ENCODE results near the gene RNF186.

RNF186 gene

GRCh38 chr1:19844731-19845495, 29.8 kb upstream of the RNF186 start:
- H3K9ac ChIP-seq (ENCODE audit: low read depth, low read length, poor library complexity), result no peak overlapping the region
- peaks cover 0 to 31% (median 0%) of the 10 kb centered on the region in 3 experiments for H3K27me3 ChIP-seq (ENCODE audit: control insufficient read depth in 3 of 3, insufficient read depth in 3 of 3, low read depth in 1 of 3, low read length in 3 of 3)
- H3K4me2 ChIP-seq (ENCODE audit: insufficient read depth, low read length, poor library complexity, severe bottlenecking), result no peak overlapping the region
- H3K4me3 ChIP-seq (ENCODE audit: low read length in 2 of 2), result no peak overlapping the region
- no peak overlapping the region for H3K14ac ChIP-seq (ENCODE audit: low read length)
- H3K18ac ChIP-seq (ENCODE audit: low read length), result no peak overlapping the region
- no peaks in the 10 kb centered on the region for H3K4me1 ChIP-seq (ENCODE audit: control insufficient read depth in 2 of 2, insufficient read depth in 1 of 2, low read depth in 1 of 2, low read length in 2 of 2)
- no peak overlapping the region for H4K91ac ChIP-seq (ENCODE audit: low read depth, low read length, poor library complexity)
- no peak overlapping the region for H3K27ac ChIP-seq (replicated peaks; ENCODE audit: low read length)
- DNase-seq (ENCODE audit: low spot score), result no peak
- no peaks in the 10 kb centered on the region for H3K79me1 ChIP-seq (ENCODE audit: low read depth, low read length)
- no peak overlapping the region for H2AK5ac ChIP-seq (ENCODE audit: low read depth, low read length)
- no peaks in the 10 kb centered on the region for H3K36me3 ChIP-seq (replicated peaks in 1 of 2; ENCODE audit: control insufficient read depth in 2 of 2, insufficient read depth in 2 of 2, low read length in 2 of 2)
- no peak overlapping the region for H3K23ac ChIP-seq (ENCODE audit: low read depth, low read length, poor library complexity)
- H2BK15ac ChIP-seq (ENCODE audit: low read length), result no peak overlapping the region
- no peaks in the 10 kb centered on the region for H3K9me3 ChIP-seq (replicated peaks in 1 of 2; ENCODE audit: control insufficient read depth in 2 of 2, insufficient read depth in 1 of 2, low read depth in 1 of 2, low read length in 2 of 2)
- H3K4ac ChIP-seq (ENCODE audit: low read length), result no peak overlapping the region
- no peak overlapping the region for H2BK12ac ChIP-seq (ENCODE audit: low read length)
- no peak overlapping the region for H2AFZ ChIP-seq (ENCODE audit: low read length)
- no peak overlapping the region for H2BK5ac ChIP-seq (ENCODE audit: low read length)
- H2BK120ac ChIP-seq (ENCODE audit: low read depth, low read length), result no peak overlapping the region
- WGBS, 2 donors (ENCODE audit: extremely low coverage in 2 of 2, insufficient read length in 2 of 2, insufficient replicate concordance in 1 of 2), result no CpG with 5 or more reads among the region's 11 CpGs
- no peak overlapping the region for H4K8ac ChIP-seq (ENCODE audit: low read depth, low read length)

- DNase-seq (ENCODE audit: low spot score), result no peak
- no peak overlapping the region for H2BK120ac ChIP-seq (ENCODE audit: low read depth, low read length)
- H4K8ac ChIP-seq (ENCODE audit: low read depth, low read length), result no peak overlapping the region
- no peak overlapping the region for H2BK5ac ChIP-seq (ENCODE audit: low read length)
- H3K9me3 ChIP-seq (replicated peaks in 1 of 2; ENCODE audit: control insufficient read depth in 2 of 2, insufficient read depth in 1 of 2, low read depth in 1 of 2, low read length in 2 of 2), result no peaks in the 10 kb centered on the region
- H3K4ac ChIP-seq (ENCODE audit: low read length), result no peak overlapping the region
- no peak overlapping the region for H3K9ac ChIP-seq (ENCODE audit: low read depth, low read length, poor library complexity)
- H3K4me1 ChIP-seq (ENCODE audit: control insufficient read depth in 2 of 2, insufficient read depth in 1 of 2, low read depth in 1 of 2, low read length in 2 of 2), result no peaks in the 10 kb centered on the region
- H3K36me3 ChIP-seq (replicated peaks in 1 of 2; ENCODE audit: control insufficient read depth in 2 of 2, insufficient read depth in 2 of 2, low read length in 2 of 2), result no peaks in the 10 kb centered on the region
- H3K79me1 ChIP-seq (ENCODE audit: low read depth, low read length), result no peaks in the 10 kb centered on the region
- peaks cover 0 to 2% (median 0%) of the 10 kb centered on the region in 3 experiments for H3K27me3 ChIP-seq (ENCODE audit: control insufficient read depth in 3 of 3, insufficient read depth in 3 of 3, low read depth in 1 of 3, low read length in 3 of 3)
- no peak overlapping the region for H2BK12ac ChIP-seq (ENCODE audit: low read length)
- no peak overlapping the region for H2AK5ac ChIP-seq (ENCODE audit: low read depth, low read length)
- no peak overlapping the region for H3K4me3 ChIP-seq (ENCODE audit: low read length in 2 of 2)
- no peak overlapping the region for H2BK15ac ChIP-seq (ENCODE audit: low read length)
- no peak overlapping the region for H3K27ac ChIP-seq (replicated peaks; ENCODE audit: low read length)
- no peak overlapping the region for H3K23ac ChIP-seq (ENCODE audit: low read depth, low read length, poor library complexity)
- H3K18ac ChIP-seq (ENCODE audit: low read length), result no peak overlapping the region
- no peak overlapping the region for H4K91ac ChIP-seq (ENCODE audit: low read depth, low read length, poor library complexity)
- H2AFZ ChIP-seq (ENCODE audit: low read length), result no peak overlapping the region
- no peak overlapping the region for H3K4me2 ChIP-seq (ENCODE audit: insufficient read depth, low read length, poor library complexity, severe bottlenecking)
- H3K14ac ChIP-seq (ENCODE audit: low read length), result no peak overlapping the region
These were observed 25.1 kb upstream of the RNF186 start for GRCh38 chr1:19840228-19840627.

- H3K4me3 ChIP-seq (ENCODE audit: low read length in 2 of 2), result no peak overlapping the region
- DNase-seq (ENCODE audit: low spot score), result no peak
- H3K79me1 ChIP-seq (ENCODE audit: low read depth, low read length), result no peaks in the 10 kb centered on the region
- no peak overlapping the region for H2BK5ac ChIP-seq (ENCODE audit: low read length)
- H4K8ac ChIP-seq (ENCODE audit: low read depth, low read length), result no peak overlapping the region
- no peak overlapping the region for H4K91ac ChIP-seq (ENCODE audit: low read depth, low read length, poor library complexity)
- no peak overlapping the region for H2AFZ ChIP-seq (ENCODE audit: low read length)
- H3K23ac ChIP-seq (ENCODE audit: low read depth, low read length, poor library complexity), result no peak overlapping the region
- no CpG with 5 or more reads among the region's 2 CpGs for WGBS, 2 donors (ENCODE audit: extremely low coverage in 2 of 2, insufficient read length in 2 of 2, insufficient replicate concordance in 1 of 2)
- no peak overlapping the region for H2AK5ac ChIP-seq (ENCODE audit: low read depth, low read length)
- no peaks in the 10 kb centered on the region for H3K9me3 ChIP-seq (replicated peaks in 1 of 2; ENCODE audit: control insufficient read depth in 2 of 2, insufficient read depth in 1 of 2, low read depth in 1 of 2, low read length in 2 of 2)
- no peaks in the 10 kb centered on the region for H3K36me3 ChIP-seq (replicated peaks in 1 of 2; ENCODE audit: control insufficient read depth in 2 of 2, insufficient read depth in 2 of 2, low read length in 2 of 2)
- no peak overlapping the region for H2BK12ac ChIP-seq (ENCODE audit: low read length)
- H3K4me1 ChIP-seq (ENCODE audit: control insufficient read depth in 2 of 2, insufficient read depth in 1 of 2, low read depth in 1 of 2, low read length in 2 of 2), result no peaks in the 10 kb centered on the region
- no peak overlapping the region for H3K4me2 ChIP-seq (ENCODE audit: insufficient read depth, low read length, poor library complexity, severe bottlenecking)
- H2BK120ac ChIP-seq (ENCODE audit: low read depth, low read length), result no peak overlapping the region
- no peak overlapping the region for H3K9ac ChIP-seq (ENCODE audit: low read depth, low read length, poor library complexity)
- H3K27ac ChIP-seq (replicated peaks; ENCODE audit: low read length), result no peak overlapping the region
- no peak overlapping the region for H3K4ac ChIP-seq (ENCODE audit: low read length)
- H3K18ac ChIP-seq (ENCODE audit: low read length), result no peak overlapping the region
- H2BK15ac ChIP-seq (ENCODE audit: low read length), result no peak overlapping the region
- H3K14ac ChIP-seq (ENCODE audit: low read length), result no peak overlapping the region
- no peaks in the 10 kb centered on the region for H3K27me3 ChIP-seq (ENCODE audit: control insufficient read depth in 3 of 3, insufficient read depth in 3 of 3, low read depth in 1 of 3, low read length in 3 of 3)
These were observed 22.8 kb upstream of the RNF186 start for GRCh38 chr1:19837866-19838265.

- no peak overlapping the region for H3K9ac ChIP-seq (ENCODE audit: low read depth, low read length, poor library complexity)
- H3K36me3 ChIP-seq (replicated peaks in 1 of 2; ENCODE audit: control insufficient read depth in 2 of 2, insufficient read depth in 2 of 2, low read length in 2 of 2), result no peaks in the 10 kb centered on the region
- no peak overlapping the region for H3K14ac ChIP-seq (ENCODE audit: low read length)
- no peak overlapping the region for H2BK5ac ChIP-seq (ENCODE audit: low read length)
- peaks cover 0 to 2% of the 10 kb centered on the region in 2 donors for H3K9me3 ChIP-seq (replicated peaks in 1 of 2; ENCODE audit: control insufficient read depth in 2 of 2, insufficient read depth in 1 of 2, low read depth in 1 of 2, low read length in 2 of 2)
- H4K91ac ChIP-seq (ENCODE audit: low read depth, low read length, poor library complexity), result no peak overlapping the region
- H3K18ac ChIP-seq (ENCODE audit: low read length), result no peak overlapping the region
- no peak overlapping the region for H2BK120ac ChIP-seq (ENCODE audit: low read depth, low read length)
- no peaks in the 10 kb centered on the region for H3K27me3 ChIP-seq (ENCODE audit: control insufficient read depth in 3 of 3, insufficient read depth in 3 of 3, low read depth in 1 of 3, low read length in 3 of 3)
- no peaks in the 10 kb centered on the region for H3K4me1 ChIP-seq (ENCODE audit: control insufficient read depth in 2 of 2, insufficient read depth in 1 of 2, low read depth in 1 of 2, low read length in 2 of 2)
- H3K4me3 ChIP-seq (ENCODE audit: low read length in 2 of 2), result no peak overlapping the region
- DNase-seq (ENCODE audit: low spot score), result no peak
- no peak overlapping the region for H2AFZ ChIP-seq (ENCODE audit: low read length)
- no CpG with 5 or more reads among the region's 4 CpGs for WGBS, 2 donors (ENCODE audit: extremely low coverage in 2 of 2, insufficient read length in 2 of 2, insufficient replicate concordance in 1 of 2)
- H4K8ac ChIP-seq (ENCODE audit: low read depth, low read length), result no peak overlapping the region
- H2BK15ac ChIP-seq (ENCODE audit: low read length), result no peak overlapping the region
- H2AK5ac ChIP-seq (ENCODE audit: low read depth, low read length), result no peak overlapping the region
- H3K79me1 ChIP-seq (ENCODE audit: low read depth, low read length), result no peaks in the 10 kb centered on the region
- H3K27ac ChIP-seq (replicated peaks; ENCODE audit: low read length), result no peak overlapping the region
- no peak overlapping the region for H2BK12ac ChIP-seq (ENCODE audit: low read length)
- H3K4ac ChIP-seq (ENCODE audit: low read length), result no peak overlapping the region
- H3K4me2 ChIP-seq (ENCODE audit: insufficient read depth, low read length, poor library complexity, severe bottlenecking), result no peak overlapping the region
- H3K23ac ChIP-seq (ENCODE audit: low read depth, low read length, poor library complexity), result no peak overlapping the region
These were observed 20.5 kb upstream of the RNF186 start for GRCh38 chr1:19835578-19835977.

Measured in neuronal stem cell (in vitro differentiated cells).